Stomach (tissue), 4 donors: Measurements from ENCODE around the gene MFSD6L.

ENCODE experiments used
- POLR2A ChIP-seq, 4 donors: fragments of 450-650 bp; IDR thresholded peaks; one replicate each; pipeline ENCODE4 v1.6.1; 2016; ENCODE audit warnings: antibody characterized with exemption in 4 of 4, control low read depth in 2 of 4, mild to moderate bottlenecking in 1 of 4, moderate library complexity in 1 of 4
- POLR2AphosphoS5 ChIP-seq, 3 donors: sonication (generic); formaldehyde crosslinking; IDR thresholded peaks; one replicate each; pipeline ENCODE4 v1.6.1; 2016; ENCODE audit warnings: antibody characterized with exemption in 3 of 3
- TF ChIP-seq, protein P1 (sequence below), 7 experiments: fragments of 450-650 bp in 4 of 7; fragments of 200-600 bp in 3 of 7; sonication (generic) in 3 of 7; IDR thresholded peaks; one replicate each; pipeline ENCODE4 v1.5.1; 2016 to 2019; ENCODE audit warnings: antibody characterized with exemption in 7 of 7, control low read depth in 2 of 7, mild to moderate bottlenecking in 1 of 7

DNA sequence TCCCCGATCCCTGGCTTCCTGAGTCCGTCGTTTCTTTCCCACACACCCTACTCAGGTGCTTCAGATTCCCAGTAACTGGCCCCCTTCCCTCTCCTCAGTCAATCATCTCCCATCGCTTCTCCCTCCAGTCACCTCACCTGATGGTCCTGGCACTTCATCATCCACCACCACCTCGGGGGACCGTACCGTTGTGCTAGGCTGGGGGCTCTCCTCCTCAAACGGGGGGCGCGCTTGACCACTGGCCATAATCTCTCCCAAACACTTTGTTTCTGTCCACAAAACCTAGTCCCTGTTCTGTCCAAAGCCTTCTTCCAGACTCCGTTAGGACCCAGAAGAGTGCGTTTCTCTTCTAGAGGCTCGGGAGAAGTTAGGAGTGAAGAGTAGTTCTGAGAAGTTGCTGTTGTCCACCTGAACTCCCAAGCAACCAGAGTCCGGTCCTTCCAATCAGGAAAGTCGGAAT, 41.0 kb downstream of the MFSD6L start, which contains the start of gene SPDYE4:
- TF ChIP-seq, protein P1, sequence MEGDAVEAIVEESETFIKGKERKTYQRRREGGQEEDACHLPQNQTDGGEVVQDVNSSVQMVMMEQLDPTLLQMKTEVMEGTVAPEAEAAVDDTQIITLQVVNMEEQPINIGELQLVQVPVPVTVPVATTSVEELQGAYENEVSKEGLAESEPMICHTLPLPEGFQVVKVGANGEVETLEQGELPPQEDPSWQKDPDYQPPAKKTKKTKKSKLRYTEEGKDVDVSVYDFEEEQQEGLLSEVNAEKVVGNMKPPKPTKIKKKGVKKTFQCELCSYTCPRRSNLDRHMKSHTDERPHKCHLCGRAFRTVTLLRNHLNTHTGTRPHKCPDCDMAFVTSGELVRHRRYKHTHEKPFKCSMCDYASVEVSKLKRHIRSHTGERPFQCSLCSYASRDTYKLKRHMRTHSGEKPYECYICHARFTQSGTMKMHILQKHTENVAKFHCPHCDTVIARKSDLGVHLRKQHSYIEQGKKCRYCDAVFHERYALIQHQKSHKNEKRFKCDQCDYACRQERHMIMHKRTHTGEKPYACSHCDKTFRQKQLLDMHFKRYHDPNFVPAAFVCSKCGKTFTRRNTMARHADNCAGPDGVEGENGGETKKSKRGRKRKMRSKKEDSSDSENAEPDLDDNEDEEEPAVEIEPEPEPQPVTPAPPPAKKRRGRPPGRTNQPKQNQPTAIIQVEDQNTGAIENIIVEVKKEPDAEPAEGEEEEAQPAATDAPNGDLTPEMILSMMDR (IDR thresholded peaks at IDR 0.05), result no peak
- TF ChIP-seq POLR2A (IDR thresholded peaks at IDR 0.05), result no peak
- TF ChIP-seq POLR2AphosphoS5 (IDR thresholded peaks at IDR 0.05), result no peak
